Measurements from ENCODE around the gene SRMS. TPM values are rescaled to one million over a fixed set of nuclear protein-coding genes. Genes with fewer than 3 reads are reported as not detected.
A peak's percentile ranks its signal among the peaks of the same experiment; 100 is the strongest.

SRMS gene
- total RNA-seq, 6 donors from 2014 or later: not detected

DNA sequence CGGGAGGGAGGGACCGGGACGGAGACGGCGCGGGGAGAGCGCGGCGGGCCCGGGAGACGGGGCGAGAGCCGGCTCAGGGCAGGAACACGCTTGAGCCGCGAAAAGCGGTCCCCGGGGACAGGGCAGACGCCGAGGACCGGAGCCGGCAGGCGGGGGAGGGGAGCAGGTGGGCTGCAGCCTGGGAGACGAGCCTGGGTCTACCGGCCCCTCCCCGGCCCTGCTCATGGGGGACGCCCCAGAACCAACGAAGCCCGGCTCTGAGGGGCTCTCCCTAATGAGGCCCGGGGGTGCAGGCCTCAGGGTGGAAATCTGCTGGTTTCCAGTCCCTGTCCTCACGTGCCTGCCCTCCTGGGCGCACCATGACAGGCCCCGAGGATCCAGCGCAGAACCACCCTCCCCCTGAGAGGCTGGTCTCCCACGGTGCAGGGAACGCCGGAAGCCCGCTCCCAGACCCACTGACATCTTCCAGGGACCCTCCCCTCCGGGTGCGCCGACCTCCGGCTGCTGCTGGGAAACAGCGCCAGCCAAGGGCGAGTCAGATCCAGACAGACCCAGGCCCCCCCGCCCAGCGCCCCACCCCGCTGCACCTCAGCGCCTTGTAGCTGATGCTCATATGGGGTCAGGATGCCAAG is 48.1 kb downstream of the SRMS start:
- no peak overlapping the region for H3K27ac ChIP-seq
- 16 to 50% methylated on average over 1 to 35 of the region's 48 CpGs for WGBS, 2 donors
- peaks cover 0 to 43% (median 24%) of the 10 kb centered on the region in 4 donors for H3K27me3 ChIP-seq

GRCh38 chr20:63498960-63499337 is 48.6 kb downstream of the SRMS start, which contains the start of gene EEF1A2:
TSS of gene EEF1A2 (minus strand) at chr20:63499083. CDS start at chr20:63497763, 1,320 bp downstream.
- no peaks in the 10 kb centered on the region for H3K36me3 ChIP-seq
- H3K4me1 ChIP-seq: peaks cover 21 to 37% (median 23%) of the 10 kb centered on the region in 4 donors
- H3K27ac ChIP-seq: no peak within 1 kb of the TSS
- WGBS, 2 donors: 1% methylated on average over 17 of the region's 58 CpGs; no CpG with 5 or more reads in 1 of the 2 donors
- peak within 1 kb of the TSS in 3 of 4 donors; percentile 36 to 49 (median 47) for H3K4me3 ChIP-seq
- ATAC-seq (ENCODE audit: low FRiP score in 2 of 2): peak in 1 of 2 donors; percentile 18
- TF ChIP-seq POLR2A (IDR thresholded peaks at IDR 0.05): no peak
- TF ChIP-seq, protein P1, sequence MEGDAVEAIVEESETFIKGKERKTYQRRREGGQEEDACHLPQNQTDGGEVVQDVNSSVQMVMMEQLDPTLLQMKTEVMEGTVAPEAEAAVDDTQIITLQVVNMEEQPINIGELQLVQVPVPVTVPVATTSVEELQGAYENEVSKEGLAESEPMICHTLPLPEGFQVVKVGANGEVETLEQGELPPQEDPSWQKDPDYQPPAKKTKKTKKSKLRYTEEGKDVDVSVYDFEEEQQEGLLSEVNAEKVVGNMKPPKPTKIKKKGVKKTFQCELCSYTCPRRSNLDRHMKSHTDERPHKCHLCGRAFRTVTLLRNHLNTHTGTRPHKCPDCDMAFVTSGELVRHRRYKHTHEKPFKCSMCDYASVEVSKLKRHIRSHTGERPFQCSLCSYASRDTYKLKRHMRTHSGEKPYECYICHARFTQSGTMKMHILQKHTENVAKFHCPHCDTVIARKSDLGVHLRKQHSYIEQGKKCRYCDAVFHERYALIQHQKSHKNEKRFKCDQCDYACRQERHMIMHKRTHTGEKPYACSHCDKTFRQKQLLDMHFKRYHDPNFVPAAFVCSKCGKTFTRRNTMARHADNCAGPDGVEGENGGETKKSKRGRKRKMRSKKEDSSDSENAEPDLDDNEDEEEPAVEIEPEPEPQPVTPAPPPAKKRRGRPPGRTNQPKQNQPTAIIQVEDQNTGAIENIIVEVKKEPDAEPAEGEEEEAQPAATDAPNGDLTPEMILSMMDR (IDR thresholded peaks at IDR 0.05): peak in 3 of 6 experiments; percentile 8 to 24 (median 22)
- H3K27me3 ChIP-seq: peaks cover 0 to 43% (median 24%) of the 10 kb centered on the region in 4 donors
- peak in 1 of 2 donors; percentile 91 for DNase-seq
- no peaks in the 10 kb centered on the region for H3K9me3 ChIP-seq

More for the DNA sequence above, 48.1 kb downstream of the SRMS start:
- ATAC-seq (ENCODE audit: low FRiP score in 2 of 2): no peak
- Histone ChIP-seq H3K4me3 (peak overlapping the region in 3 of 4 donors; percentile 36 to 49 (median 47)), H3K4me1 (peaks cover 21 to 37% (median 23%) of the 10 kb centered on the region in 4 donors), H3K9me3 (peaks cover 0 to 1% (median under 1%) of the 10 kb centered on the region in 4 donors), H3K36me3 (no peaks in the 10 kb centered on the region)
- TF ChIP-seq POLR2AphosphoS5 (IDR thresholded peaks at IDR 0.05) (no peak), EP300 (IDR thresholded peaks at IDR 0.05) (no peak), POLR2A (IDR thresholded peaks at IDR 0.05) (no peak)
- TF ChIP-seq, protein P1 (IDR thresholded peaks at IDR 0.05): no peak
- peak in 1 of 2 donors; percentile 74 for DNase-seq

GRCh38 chr20:63497946-63498935 is 49.3 kb downstream of the SRMS start:
- Histone ChIP-seq H3K9me3 (no peaks in the 10 kb centered on the region), H3K27ac (no peak overlapping the region), H3K4me1 (peaks cover 21 to 37% (median 23%) of the 10 kb centered on the region in 4 donors), H3K27me3 (peaks cover 0 to 43% (median 24%) of the 10 kb centered on the region in 4 donors), H3K4me3 (peak overlapping the region in 3 of 4 donors; percentile 36 to 49 (median 47)), H3K36me3 (no peaks in the 10 kb centered on the region)
- no peak for TF ChIP-seq POLR2A (IDR thresholded peaks at IDR 0.05)
- no peak for TF ChIP-seq POLR2AphosphoS5 (IDR thresholded peaks at IDR 0.05)
- no peak for TF ChIP-seq EP300 (IDR thresholded peaks at IDR 0.05)
- TF ChIP-seq, protein P1 (IDR thresholded peaks at IDR 0.05): no peak
- 9% methylated on average over 7 of the region's 60 CpGs; no CpG with 5 or more reads in 1 of the 2 donors for WGBS, 2 donors
- peak; percentile 37 to 81 for DNase-seq
- ATAC-seq (ENCODE audit: low FRiP score in 2 of 2): no peak

DNA sequence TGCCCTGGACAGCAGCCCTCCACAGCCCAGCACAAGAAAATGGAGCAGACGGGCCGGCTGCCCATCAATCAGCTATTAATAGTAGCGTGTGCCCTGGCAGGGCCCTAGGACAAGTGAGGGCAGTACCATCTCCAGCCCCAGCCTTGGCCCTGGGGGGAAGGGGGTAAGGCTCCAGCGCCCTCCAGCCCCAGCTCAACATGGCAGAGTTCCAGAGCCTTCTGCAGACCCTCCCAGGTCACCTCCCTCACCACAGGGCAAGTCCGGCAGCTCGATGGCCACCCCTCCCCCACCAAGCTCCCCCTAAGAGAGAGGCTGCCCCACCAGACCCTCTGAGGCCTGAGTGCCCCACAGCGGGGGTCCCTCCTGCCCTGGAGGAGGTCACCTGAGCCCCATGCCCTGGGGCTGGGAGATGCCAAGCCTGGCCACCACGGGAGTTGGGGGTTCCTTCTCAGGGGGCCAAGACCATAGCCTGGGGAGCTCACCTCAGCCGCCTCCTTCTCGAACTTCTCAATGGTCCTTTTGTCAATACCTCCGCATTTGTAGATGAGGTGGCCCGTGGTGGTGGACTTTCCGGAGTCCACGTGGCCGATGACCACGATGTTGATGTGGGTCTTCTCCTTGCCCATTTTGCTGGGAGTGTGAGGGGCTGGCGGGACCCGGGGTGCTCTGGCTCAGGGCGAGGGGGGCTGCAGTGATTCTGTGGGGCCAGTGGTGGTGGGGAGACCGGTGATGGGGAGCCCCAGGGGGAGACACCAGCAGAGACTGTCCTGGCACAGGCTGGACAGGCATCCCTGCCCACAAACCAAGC is 50.2 kb downstream of the SRMS start:
- H3K27ac ChIP-seq: no peak overlapping the region
- H3K36me3 ChIP-seq: no peaks in the 10 kb centered on the region
- ATAC-seq (ENCODE audit: low FRiP score in 2 of 2) (no peak), DNase-seq (peak in 1 of 2 donors; percentile 45)
- no peak for TF ChIP-seq POLR2A (IDR thresholded peaks at IDR 0.05)
- peaks cover 21 to 37% (median 23%) of the 10 kb centered on the region in 4 donors for H3K4me1 ChIP-seq
- no peaks in the 10 kb centered on the region for H3K9me3 ChIP-seq
- no peak overlapping the region for H3K4me3 ChIP-seq
- H3K27me3 ChIP-seq: peaks cover 0 to 43% (median 24%) of the 10 kb centered on the region in 4 donors
- 64 to 72% methylated on average over 11 to 18 of the region's 20 CpGs for WGBS, 2 donors
